A673 (cell line): ENCODE measurements around the gene HOXA9. TPM values are rescaled to one million over a fixed set of nuclear protein-coding genes. Genes with fewer than 3 reads are reported as not detected.
A peak's percentile ranks its signal among the peaks of the same experiment; 100 is the strongest.

Experiments used
- BruUV-seq: library from RNA; stranded (reverse); fragments of 400-500 nt; replicated peaks from 2 replicates; lab custom pipeline; 2021; lab: Mats Ljungman, UMichigan
- CTCF ChIA-PET: fragments of 300-600 bp; sonication (Branson Sonifier 250); formaldehyde crosslinking; loops from one replicate; lab custom pipeline; 2022; ENCODE audit warnings: antibody characterized with exemption; lab: Charles Lee
- POLR2A ChIA-PET: fragments of 300-600 bp; sonication (Branson Sonifier 250); formaldehyde crosslinking; loops from one replicate; lab custom pipeline; 2022; ENCODE audit warnings: antibody characterized with exemption; ENCODE audit not compliant: low non-redundant PET; lab: Charles Lee
- DNase-seq: peaks from one replicate; pipeline ENCODE4 v3.0.0-alpha.2; 2015; ENCODE audit warnings: low spot score
- H3K27ac ChIP-seq: fragments of 200-600 bp; sonication (generic); 2 replicates; pipeline ENCODE4 v1.5.1; 2016; ENCODE audit warnings: mixed run types, low read depth, mild to moderate bottlenecking, mixed read lengths, antibody characterized with exemption, low read length; ENCODE audit not compliant: poor library complexity, severe bottlenecking
- H3K27me3 ChIP-seq: fragments of 200-600 bp; sonication (generic); replicated peaks from 2 replicates; pipeline ENCODE4 v1.6.1; 2017; ENCODE audit warnings: mixed run types, low read depth, mild to moderate bottlenecking, mixed read lengths, antibody characterized with exemption, low read length; ENCODE audit not compliant: insufficient read depth, poor library complexity
- H3K36me3 ChIP-seq: fragments of 200-600 bp; sonication (generic); 2 replicates; pipeline ENCODE4 v1.6.1; 2016; ENCODE audit warnings: mixed run types, mild to moderate bottlenecking, mixed read lengths, antibody characterized with exemption, low read length; ENCODE audit not compliant: insufficient read depth, poor library complexity, severe bottlenecking
- H3K4me1 ChIP-seq: fragments of 200-600 bp; sonication (generic); 2 replicates; pipeline ENCODE4 v1.6.1; 2017; ENCODE audit warnings: mixed run types, mild to moderate bottlenecking, mixed read lengths, antibody characterized with exemption, low read length; ENCODE audit not compliant: insufficient read depth, poor library complexity, severe bottlenecking
- H3K4me3 ChIP-seq: fragments of 200-600 bp; sonication (generic); 2 replicates; pipeline ENCODE4 v1.5.1; 2016; ENCODE audit warnings: low read depth, mixed run types, mild to moderate bottlenecking, mixed read lengths, low read length; ENCODE audit not compliant: poor library complexity, severe bottlenecking
- H3K9me3 ChIP-seq: fragments of 200-600 bp; sonication (generic); 2 replicates; pipeline ENCODE4 v1.6.1; 2016; ENCODE audit warnings: mixed run types, low read depth, mild to moderate bottlenecking, mixed read lengths, antibody characterized with exemption, low read length; ENCODE audit not compliant: poor library complexity, severe bottlenecking
- CTCF ChIP-seq: fragments of 300-800, 200-600 bp; sonication (generic); conservative IDR thresholded peaks from 2 replicates; pipeline ENCODE4 v1.5.1; 2017; ENCODE audit warnings: low read depth, mild to moderate bottlenecking, antibody characterized with exemption, low read length, moderate library complexity, mixed read lengths
- EZH2 ChIP-seq: fragments of 200-600 bp; sonication (generic); IDR thresholded peaks from 2 replicates; pipeline ENCODE4 v1.6.1; 2017; ENCODE audit warnings: borderline replicate concordance, low read depth, mild to moderate bottlenecking, mixed read lengths, antibody characterized with exemption, low read length; ENCODE audit not compliant: poor library complexity, severe bottlenecking
- intact Hi-C: fragments of 100-400 bp; cut with micrococcal nuclease; formaldehyde crosslinking; loops from one replicate; pipeline ENCODE4 v1.10.0; 2022; ENCODE audit not compliant: unreplicated experiment
- total RNA-seq: library from RNA; stranded (reverse); gene quantifications from 2 replicates; pipeline ENCODE4 v1.2.3, GENCODE V29; 2021

The HOXA9 gene
- total RNA-seq, 1 experiment from 2014 or later: not detected

GRCh38 chr7:27124902-27125689 is 40.2 kb downstream of the HOXA9 start:
- no peaks in the 10 kb centered on the region for H3K9me3 ChIP-seq
- peaks cover 100% of the 10 kb centered on the region for H3K27me3 ChIP-seq
- ChIA-PET POLR2A (no interaction called here), CTCF (no interaction called here)
- H3K27ac ChIP-seq: no peak overlapping the region
- no peaks in the 10 kb centered on the region for H3K36me3 ChIP-seq
- intact Hi-C loops: no loop called here
- no TSS peak for BruUV-seq
- TF ChIP-seq EZH2 (no peak), CTCF (no peak)
- no peaks in the 10 kb centered on the region for H3K4me1 ChIP-seq
- no peak overlapping the region for H3K4me3 ChIP-seq
- DNase-seq: no peak

- peak; percentile 87 for TF ChIP-seq EZH2
- no peak for TF ChIP-seq CTCF
- Histone ChIP-seq H3K4me1 (no peaks in the 10 kb centered on the region), H3K4me3 (no peak overlapping the region), H3K27ac (no peak overlapping the region), H3K27me3 (peaks cover 100% of the 10 kb centered on the region), H3K9me3 (no peaks in the 10 kb centered on the region), H3K36me3 (no peaks in the 10 kb centered on the region)
- ChIA-PET CTCF (no interaction called here), POLR2A (no interaction called here)
- DNase-seq: no peak
- BruUV-seq: no TSS peak
- intact Hi-C loops: no loop called here
Observed at GRCh38 chr7:27124096-27124901, 41.0 kb downstream of the HOXA9 start.

GRCh38 chr7:27123477-27124053 is 41.8 kb downstream of the HOXA9 start:
- Histone ChIP-seq H3K27me3 (peaks cover 100% of the 10 kb centered on the region), H3K27ac (no peak overlapping the region), H3K9me3 (no peaks in the 10 kb centered on the region), H3K4me1 (no peaks in the 10 kb centered on the region), H3K4me3 (no peak overlapping the region), H3K36me3 (no peaks in the 10 kb centered on the region)
- DNase-seq: no peak
- ChIA-PET CTCF (no interaction called here), POLR2A (no interaction called here)
- TF ChIP-seq CTCF (no peak), EZH2 (no peak)
- intact Hi-C loops: no loop called here
- BruUV-seq: no TSS peak
